Progenitor cell of endocrine pancreas (in vitro differentiated cells): ENCODE data around the gene FAM32A. TPM values are rescaled to one million over a fixed set of nuclear protein-coding genes. Genes with fewer than 3 reads are reported as not detected.

Source experiments
- DNase-seq: peaks from one replicate; pipeline ENCODE4 v3.0.0; 2021; ENCODE audit warnings: low spot score; ENCODE audit not compliant: unreplicated experiment
- H3K27ac Mint-ChIP-seq: 2 replicates; pipeline ENCODE4 v1.8.0; 2021; ENCODE audit warnings: mild to moderate bottlenecking, moderate library complexity, mixed read lengths
- H3K27me3 Mint-ChIP-seq: 2 replicates; pipeline ENCODE4 v1.8.0; 2021; ENCODE audit warnings: mixed read lengths
- H3K36me3 Mint-ChIP-seq: 2 replicates; pipeline ENCODE4 v1.8.0; 2022; ENCODE audit warnings: mixed read lengths; ENCODE audit not compliant: insufficient read depth
- H3K4me1 Mint-ChIP-seq: 2 replicates; pipeline ENCODE4 v1.8.0; 2021; ENCODE audit warnings: low read depth, mixed read lengths
- H3K4me3 Mint-ChIP-seq: 2 replicates; pipeline ENCODE4 v1.8.0; 2021; ENCODE audit warnings: low read depth, mild to moderate bottlenecking, moderate library complexity, mixed read lengths
- H3K9me3 Mint-ChIP-seq: 2 replicates; pipeline ENCODE4 v1.8.0; 2021; ENCODE audit warnings: low read depth, mixed read lengths
- total RNA-seq: library from RNA; stranded (reverse); gene quantifications from 2 replicates; pipeline ENCODE4 v1.2.1, GENCODE V29; 2021
- TF ChIP-seq, protein P1 (sequence below): fragments of 200-600 bp; sonication (generic); IDR thresholded peaks from one replicate; pipeline ENCODE4 v1.5.0; 2021; ENCODE audit warnings: antibody characterized with exemption, mild to moderate bottlenecking; ENCODE audit not compliant: unreplicated experiment

The FAM32A gene
- total RNA-seq, 1 donor from 2014 or later = 91.6 TPM

DNA sequence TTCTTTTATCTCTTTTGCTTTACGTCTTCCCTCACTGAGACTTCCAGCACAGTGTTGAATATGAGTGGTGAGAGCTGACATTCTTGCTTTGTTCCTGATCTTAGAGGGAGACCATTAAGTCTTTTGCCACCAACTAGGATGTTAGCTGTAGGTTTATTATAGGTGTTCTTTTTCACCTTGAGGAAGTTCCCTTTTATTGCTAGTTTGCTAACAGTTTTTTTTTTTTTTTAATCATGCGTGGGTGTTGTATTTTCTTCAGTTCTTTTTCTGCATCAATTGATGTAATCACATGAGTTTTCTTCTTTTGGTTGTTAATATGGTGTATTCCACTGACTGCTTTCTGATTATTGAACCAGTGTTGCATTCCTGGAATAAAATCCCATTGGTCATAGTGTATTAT lies 33.6 kb downstream of the FAM32A start:
- H3K27ac Mint-ChIP-seq = no peak overlapping the region
- H3K4me3 Mint-ChIP-seq = no peak overlapping the region
- TF ChIP-seq, protein P1, sequence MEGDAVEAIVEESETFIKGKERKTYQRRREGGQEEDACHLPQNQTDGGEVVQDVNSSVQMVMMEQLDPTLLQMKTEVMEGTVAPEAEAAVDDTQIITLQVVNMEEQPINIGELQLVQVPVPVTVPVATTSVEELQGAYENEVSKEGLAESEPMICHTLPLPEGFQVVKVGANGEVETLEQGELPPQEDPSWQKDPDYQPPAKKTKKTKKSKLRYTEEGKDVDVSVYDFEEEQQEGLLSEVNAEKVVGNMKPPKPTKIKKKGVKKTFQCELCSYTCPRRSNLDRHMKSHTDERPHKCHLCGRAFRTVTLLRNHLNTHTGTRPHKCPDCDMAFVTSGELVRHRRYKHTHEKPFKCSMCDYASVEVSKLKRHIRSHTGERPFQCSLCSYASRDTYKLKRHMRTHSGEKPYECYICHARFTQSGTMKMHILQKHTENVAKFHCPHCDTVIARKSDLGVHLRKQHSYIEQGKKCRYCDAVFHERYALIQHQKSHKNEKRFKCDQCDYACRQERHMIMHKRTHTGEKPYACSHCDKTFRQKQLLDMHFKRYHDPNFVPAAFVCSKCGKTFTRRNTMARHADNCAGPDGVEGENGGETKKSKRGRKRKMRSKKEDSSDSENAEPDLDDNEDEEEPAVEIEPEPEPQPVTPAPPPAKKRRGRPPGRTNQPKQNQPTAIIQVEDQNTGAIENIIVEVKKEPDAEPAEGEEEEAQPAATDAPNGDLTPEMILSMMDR = no peak
- no peaks in the 10 kb centered on the region for H3K27me3 Mint-ChIP-seq
- H3K36me3 Mint-ChIP-seq = peaks cover 50% of the 10 kb centered on the region
- no peak for DNase-seq
- H3K9me3 Mint-ChIP-seq = peaks cover 12% of the 10 kb centered on the region
- H3K4me1 Mint-ChIP-seq = no peaks in the 10 kb centered on the region

DNA sequence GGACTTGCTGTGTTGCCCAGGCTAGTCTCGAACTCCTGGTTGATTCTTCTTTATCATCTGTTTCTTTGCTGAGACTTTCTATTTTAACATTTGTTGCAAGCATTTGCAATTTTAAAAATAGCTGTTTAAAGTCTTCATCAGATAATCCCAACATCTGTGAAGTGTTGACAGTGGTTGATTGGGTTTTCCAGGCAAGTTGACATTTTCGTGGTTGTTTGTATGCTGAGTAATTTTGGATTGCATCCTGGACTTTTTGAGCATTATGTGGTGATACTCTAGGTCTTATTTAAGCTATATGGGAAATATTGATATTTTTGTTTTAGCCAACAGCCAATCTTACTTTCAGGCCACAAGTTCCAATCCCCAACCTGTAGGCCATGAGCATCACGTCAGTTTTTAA lies 37.6 kb downstream of the FAM32A start:
- TF ChIP-seq, protein P1 = no peak
- Mint-ChIP-seq H3K4me3 (no peak overlapping the region), H3K4me1 (no peaks in the 10 kb centered on the region), H3K27me3 (no peaks in the 10 kb centered on the region), H3K36me3 (peaks cover 43% of the 10 kb centered on the region), H3K9me3 (peaks cover 12% of the 10 kb centered on the region), H3K27ac (no peak overlapping the region)
- no peak for DNase-seq

DNA sequence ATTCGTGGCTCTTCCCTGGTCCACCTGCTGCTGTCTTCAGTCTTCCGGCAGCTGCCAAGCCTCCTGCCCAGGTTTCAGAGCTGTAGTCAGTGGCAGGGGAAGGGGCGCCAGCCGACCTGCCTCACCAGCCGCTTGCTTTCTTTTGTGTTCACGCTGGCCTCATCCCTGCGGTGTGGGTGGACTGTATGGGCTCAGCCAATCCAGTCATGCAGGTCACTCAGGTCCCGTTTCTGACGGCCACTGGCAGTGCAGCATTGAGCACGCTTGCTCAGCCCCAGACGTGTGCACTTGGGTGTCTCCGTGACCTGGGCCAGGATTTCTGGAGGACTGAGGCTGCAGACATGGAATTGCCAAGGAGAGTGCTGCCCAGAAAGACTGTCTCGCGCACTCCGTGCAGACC lies 38.5 kb downstream of the FAM32A start:
- peaks cover 40% of the 10 kb centered on the region for H3K36me3 Mint-ChIP-seq
- peaks cover 12% of the 10 kb centered on the region for H3K9me3 Mint-ChIP-seq
- no peak overlapping the region for H3K27ac Mint-ChIP-seq
- DNase-seq = no peak
- TF ChIP-seq, protein P1 = no peak
- no peaks in the 10 kb centered on the region for H3K27me3 Mint-ChIP-seq
- H3K4me1 Mint-ChIP-seq = no peaks in the 10 kb centered on the region
- no peak overlapping the region for H3K4me3 Mint-ChIP-seq

DNA sequence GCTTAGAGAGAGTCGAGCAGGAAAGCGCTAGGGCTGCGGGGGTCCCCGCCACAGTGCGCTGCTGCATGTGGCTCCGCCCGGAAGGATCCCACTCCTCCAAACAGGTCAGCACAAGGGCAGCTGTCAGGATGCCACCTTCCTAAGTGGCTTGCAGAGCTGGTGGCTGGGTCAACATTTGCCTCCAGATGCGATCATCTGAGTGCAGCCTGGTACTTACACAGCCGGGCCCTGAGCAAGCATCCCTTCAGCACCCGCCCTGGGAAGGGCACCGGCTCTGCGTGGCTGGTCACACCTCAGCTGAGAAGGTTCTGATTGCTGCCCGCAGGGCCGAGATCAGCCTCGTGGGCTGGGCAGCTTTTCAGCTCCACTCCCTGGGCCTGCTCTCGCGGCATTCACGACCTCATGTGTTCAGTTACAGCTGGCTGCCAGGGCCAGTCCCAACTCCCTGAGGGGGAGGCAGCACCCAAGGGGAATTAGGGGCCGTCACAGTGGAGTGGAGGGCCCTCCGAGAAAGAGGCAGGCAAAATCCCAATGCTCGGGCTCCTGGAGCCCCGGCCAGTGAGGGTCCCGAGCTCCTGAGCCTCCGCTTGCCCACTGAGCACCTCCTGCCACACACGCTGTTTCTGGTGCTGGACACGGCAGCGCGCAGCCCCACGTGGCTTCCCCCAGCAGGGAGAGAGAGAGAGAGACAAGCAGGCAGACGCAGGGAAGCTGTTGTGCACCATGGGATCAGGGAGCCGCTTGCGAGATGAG lies 39.3 kb downstream of the FAM32A start:
- TF ChIP-seq, protein P1 = no peak
- peaks cover 35% of the 10 kb centered on the region for H3K36me3 Mint-ChIP-seq
- DNase-seq = no peak
- peaks cover 8% of the 10 kb centered on the region for H3K9me3 Mint-ChIP-seq
- no peaks in the 10 kb centered on the region for H3K27me3 Mint-ChIP-seq
- H3K4me3 Mint-ChIP-seq = no peak overlapping the region
- H3K27ac Mint-ChIP-seq = no peak overlapping the region
- no peaks in the 10 kb centered on the region for H3K4me1 Mint-ChIP-seq

DNA sequence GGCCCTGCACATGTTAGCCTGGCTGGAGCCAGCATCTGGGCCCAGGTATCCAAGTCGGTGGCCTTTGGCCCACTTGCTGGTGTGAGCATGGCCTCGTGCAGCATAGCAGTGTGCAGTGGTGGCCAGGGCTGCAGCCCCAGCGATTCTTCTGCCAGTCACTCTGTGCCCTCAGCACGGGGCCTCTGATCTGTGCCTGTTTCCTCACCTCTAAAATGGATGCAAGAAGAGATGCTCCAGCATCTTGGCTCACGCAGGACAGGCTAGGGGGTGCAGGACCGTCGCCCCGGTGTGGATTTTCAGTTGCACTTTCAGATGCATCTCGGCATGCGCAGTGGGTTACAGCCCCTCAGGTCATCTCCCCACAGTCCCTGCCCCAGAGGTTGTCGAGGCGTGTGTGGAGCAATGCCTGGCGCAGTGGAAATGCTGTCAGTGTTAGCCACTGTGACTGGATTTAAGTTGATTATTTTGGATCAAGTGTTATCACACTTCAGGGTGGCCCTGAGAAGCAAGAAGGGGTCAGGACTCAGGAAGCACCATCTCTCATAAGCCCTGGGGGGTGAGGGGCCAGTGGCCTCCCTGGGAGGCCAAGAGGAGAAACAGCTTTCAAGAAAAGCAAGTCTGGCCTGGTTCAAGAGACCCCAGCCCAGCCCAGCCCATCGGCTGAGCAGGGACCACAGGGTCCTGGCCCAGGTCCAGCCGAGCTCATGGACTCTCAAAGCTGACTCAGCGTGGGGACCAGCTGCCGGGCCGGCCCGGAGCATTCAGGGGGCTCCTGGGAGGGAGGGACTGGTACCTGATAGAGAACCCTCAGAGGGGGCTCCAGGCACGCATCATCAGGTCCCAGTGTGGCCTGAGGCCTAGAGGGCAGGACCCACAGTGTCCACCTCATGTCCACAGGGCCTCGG lies 40.3 kb downstream of the FAM32A start:
- TF ChIP-seq, protein P1 = no peak
- Mint-ChIP-seq H3K9me3 (peaks cover 4% of the 10 kb centered on the region), H3K4me3 (no peak overlapping the region), H3K4me1 (no peaks in the 10 kb centered on the region), H3K36me3 (peaks cover 28% of the 10 kb centered on the region), H3K27ac (no peak overlapping the region), H3K27me3 (no peaks in the 10 kb centered on the region)
- no peak for DNase-seq
